Measurements from ENCODE around the gene C1QTNF9B.
A peak's percentile ranks its signal among the peaks of the same experiment; 100 is the strongest.
"Not testable (repeated sequence)": the region's sequence is repeated elsewhere in the genome, so short reads cannot be mapped to it uniquely, and the experiment has no call there.

C1QTNF9B gene

GRCh38 chr13:23893791-23894190, 3.5 kb downstream of the C1QTNF9B start:
- not testable (repeated sequence) for DNase-seq

- no peak for DNase-seq
Measured at GRCh38 chr13:23889615-23890607, 7.4 kb downstream of the C1QTNF9B start.

GRCh38 chr13:23888658-23889614, 8.4 kb downstream of the C1QTNF9B start, which contains the start of gene MIPEP:
Gene MIPEP, minus strand, starts transcription at chr13:23889400. Its CDS starts 80 bp downstream, at chr13:23889320.
- peak; percentile 98 for DNase-seq

GRCh38 chr13:23884361-23884760, 12.9 kb downstream of the C1QTNF9B start:
- DNase-seq, result not testable (repeated sequence)

- no peak for DNase-seq
Measured at GRCh38 chr13:23883255-23883654, 14.0 kb downstream of the C1QTNF9B start.

- DNase-seq, result not testable (repeated sequence)
Measured at GRCh38 chr13:23881402-23881800, 15.9 kb downstream of the C1QTNF9B start.

GRCh38 chr13:23880493-23881401, 16.6 kb downstream of the C1QTNF9B start:
- not testable (repeated sequence) for DNase-seq

GRCh38 chr13:23877286-23877685, 20.0 kb downstream of the C1QTNF9B start:
- DNase-seq, result no peak

GRCh38 chr13:23876265-23876664, 21.0 kb downstream of the C1QTNF9B start:
- DNase-seq, result peak in 1 of 2 donors; percentile 2

GRCh38 chr13:23871616-23872220, 25.6 kb downstream of the C1QTNF9B start:
- peak in 1 of 2 donors; percentile 43 for DNase-seq

GRCh38 chr13:23870356-23871140, 26.8 kb downstream of the C1QTNF9B start:
- DNase-seq, result no peak

- no peak for DNase-seq
Measured at GRCh38 chr13:23868521-23868920, 28.8 kb downstream of the C1QTNF9B start.

- DNase-seq, result no peak
Measured at GRCh38 chr13:23867027-23867491, 30.2 kb downstream of the C1QTNF9B start.

- no peak for DNase-seq
Measured at GRCh38 chr13:23866420-23867026, 30.8 kb downstream of the C1QTNF9B start.

GRCh38 chr13:23865906-23866305, 31.4 kb downstream of the C1QTNF9B start:
- no peak for DNase-seq

- DNase-seq, result no peak
Measured at GRCh38 chr13:23865026-23865425, 32.3 kb downstream of the C1QTNF9B start.

- no peak for DNase-seq
Measured at GRCh38 chr13:23861310-23861709, 36.0 kb downstream of the C1QTNF9B start.

GRCh38 chr13:23859904-23860303, 37.4 kb downstream of the C1QTNF9B start:
- no peak for DNase-seq

GRCh38 chr13:23859455-23859854, 37.8 kb downstream of the C1QTNF9B start:
- DNase-seq, result no peak

GRCh38 chr13:23858546-23858945, 38.8 kb downstream of the C1QTNF9B start:
- no peak for DNase-seq

All from inflammatory macrophage (primary cell).